HFFc6 (cell line): ENCODE results near the gene STX8. TPM values are rescaled to one million over a fixed set of nuclear protein-coding genes. Genes with fewer than 3 reads are reported as not detected.
"Not testable (repeated sequence)": the region's sequence is repeated elsewhere in the genome, so short reads cannot be mapped to it uniquely, and the experiment has no call there.

Experiments
- DNase-seq: peaks from one replicate; pipeline ENCODE4 v3.0.0-alpha.2; 2018
- H3K27ac Mint-ChIP-seq: 2 replicates; pipeline ENCODE4 v1.8.0; 2020; ENCODE audit warnings: mild to moderate bottlenecking, mixed read lengths
- H3K27me3 Mint-ChIP-seq: 2 replicates; pipeline ENCODE4 v1.8.0; 2021; ENCODE audit warnings: mild to moderate bottlenecking, moderate library complexity, mixed read lengths; ENCODE audit not compliant: insufficient read depth
- H3K36me3 Mint-ChIP-seq: 2 replicates; pipeline ENCODE4 v1.8.0; 2021; ENCODE audit warnings: low read depth, mixed read lengths
- H3K4me1 Mint-ChIP-seq: 2 replicates; pipeline ENCODE4 v1.8.0; 2020; ENCODE audit warnings: low read depth, mixed read lengths
- H3K4me3 Mint-ChIP-seq: 2 replicates; pipeline ENCODE4 v1.8.0; 2020; ENCODE audit warnings: mild to moderate bottlenecking, moderate library complexity, mixed read lengths
- H3K9me3 Mint-ChIP-seq: 2 replicates; pipeline ENCODE4 v1.8.0; 2020; ENCODE audit warnings: mild to moderate bottlenecking, mixed read lengths
- total RNA-seq, 6 experiments: library from RNA; stranded (reverse); fragmentation: NEBNext Ultra II Directional; extraction: Animal tissue kit (Norgen Biotek cat#: 25700); gene quantifications; 2 replicates in 1 of 6; 3 replicates in 5 of 6; pipeline ENCODE4 v1.2.3, GENCODE V29; 2021
- TF ChIP-seq, protein P1 (sequence below): fragments of 200-600 bp; sonication (generic); IDR thresholded peaks from 2 replicates; pipeline ENCODE4 v1.5.0; 2021; ENCODE audit warnings: antibody characterized with exemption, mild to moderate bottlenecking

Gene STX8
- total RNA-seq, 6 experiments from 2014 or later, result 48.9 to 73.8 (median 60.9) TPM

DNA sequence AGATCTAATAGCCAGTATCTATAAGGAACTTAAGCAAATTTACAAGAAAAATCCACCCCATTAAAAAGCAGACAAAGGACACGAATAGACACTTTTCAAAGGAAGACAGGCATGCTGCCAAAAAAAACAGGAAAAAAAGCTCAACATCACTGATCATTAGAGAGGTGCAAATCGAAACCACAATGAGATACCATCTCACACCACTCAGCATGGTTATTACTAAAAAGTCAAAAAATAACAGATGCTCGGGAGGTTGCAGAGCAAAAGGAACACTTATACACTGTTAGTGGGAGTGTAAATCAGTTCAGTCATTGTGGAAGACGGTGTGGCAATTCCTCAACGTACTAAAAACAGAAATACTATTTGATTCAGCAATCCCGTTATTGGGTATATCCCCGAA is 9.6 kb downstream of the STX8 start:
- no peak for DNase-seq
- Mint-ChIP-seq H3K27ac (no peak overlapping the region), H3K4me1 (peaks cover 17% of the 10 kb centered on the region), H3K4me3 (no peak overlapping the region), H3K36me3 (peaks cover 10% of the 10 kb centered on the region), H3K9me3 (no peaks in the 10 kb centered on the region), H3K27me3 (no peaks in the 10 kb centered on the region; the same call in 1 of the 2 replicates)
- TF ChIP-seq, protein P1, sequence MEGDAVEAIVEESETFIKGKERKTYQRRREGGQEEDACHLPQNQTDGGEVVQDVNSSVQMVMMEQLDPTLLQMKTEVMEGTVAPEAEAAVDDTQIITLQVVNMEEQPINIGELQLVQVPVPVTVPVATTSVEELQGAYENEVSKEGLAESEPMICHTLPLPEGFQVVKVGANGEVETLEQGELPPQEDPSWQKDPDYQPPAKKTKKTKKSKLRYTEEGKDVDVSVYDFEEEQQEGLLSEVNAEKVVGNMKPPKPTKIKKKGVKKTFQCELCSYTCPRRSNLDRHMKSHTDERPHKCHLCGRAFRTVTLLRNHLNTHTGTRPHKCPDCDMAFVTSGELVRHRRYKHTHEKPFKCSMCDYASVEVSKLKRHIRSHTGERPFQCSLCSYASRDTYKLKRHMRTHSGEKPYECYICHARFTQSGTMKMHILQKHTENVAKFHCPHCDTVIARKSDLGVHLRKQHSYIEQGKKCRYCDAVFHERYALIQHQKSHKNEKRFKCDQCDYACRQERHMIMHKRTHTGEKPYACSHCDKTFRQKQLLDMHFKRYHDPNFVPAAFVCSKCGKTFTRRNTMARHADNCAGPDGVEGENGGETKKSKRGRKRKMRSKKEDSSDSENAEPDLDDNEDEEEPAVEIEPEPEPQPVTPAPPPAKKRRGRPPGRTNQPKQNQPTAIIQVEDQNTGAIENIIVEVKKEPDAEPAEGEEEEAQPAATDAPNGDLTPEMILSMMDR, result no peak

DNA sequence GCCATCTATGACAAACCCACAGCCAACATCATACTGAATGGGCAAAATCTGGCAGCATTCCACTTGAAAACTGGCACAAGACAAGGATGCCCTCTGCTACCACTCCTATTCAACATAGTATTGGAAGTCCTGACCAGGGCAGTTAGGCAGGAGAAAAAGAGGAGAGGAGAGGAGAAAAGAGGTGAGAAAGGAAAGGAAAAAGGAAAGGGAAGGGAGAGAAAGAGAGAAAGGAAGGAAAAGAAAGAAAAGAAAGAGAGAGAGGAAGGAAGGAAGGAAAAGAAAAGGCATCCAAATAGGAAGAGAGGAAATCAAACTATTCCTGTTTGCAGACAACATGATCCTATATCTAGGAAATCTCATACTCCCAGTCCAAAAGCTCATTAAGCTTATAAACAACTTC is 11.5 kb downstream of the STX8 start:
- peaks cover 10% of the 10 kb centered on the region for H3K36me3 Mint-ChIP-seq
- no peaks in the 10 kb centered on the region for H3K9me3 Mint-ChIP-seq
- no peak overlapping the region for H3K27ac Mint-ChIP-seq
- TF ChIP-seq, protein P1, result no peak
- H3K4me3 Mint-ChIP-seq, result no peak overlapping the region
- H3K27me3 Mint-ChIP-seq, result no peaks in the 10 kb centered on the region; the same call in 1 of the 2 replicates
- peaks cover 17% of the 10 kb centered on the region for H3K4me1 Mint-ChIP-seq
- no peak for DNase-seq

DNA sequence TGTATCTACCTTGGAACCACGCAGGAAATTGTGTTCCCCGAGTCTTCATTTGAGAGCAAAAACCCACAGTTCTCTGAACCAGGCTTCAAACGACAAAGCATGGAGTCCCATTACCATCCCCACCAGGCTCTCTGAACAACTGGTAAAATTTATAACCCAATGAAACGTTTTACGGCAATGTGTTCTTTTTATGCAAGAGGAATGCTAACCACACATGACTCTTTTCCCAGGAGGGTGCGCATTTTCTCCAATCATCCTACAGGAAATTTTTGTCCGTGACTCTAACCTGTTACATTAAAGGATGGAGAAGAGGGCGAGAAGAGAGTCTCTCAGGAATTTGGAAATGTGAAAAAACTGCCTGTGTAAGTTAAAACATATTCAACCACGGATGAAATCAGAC is 17.8 kb downstream of the STX8 start:
- Mint-ChIP-seq H3K9me3 (no peaks in the 10 kb centered on the region), H3K27me3 (no peaks in the 10 kb centered on the region), H3K4me3 (no peak overlapping the region), H3K4me1 (no peaks in the 10 kb centered on the region), H3K27ac (no peak overlapping the region), H3K36me3 (no peaks in the 10 kb centered on the region)
- DNase-seq, result no peak
- TF ChIP-seq, protein P1, result no peak

DNA sequence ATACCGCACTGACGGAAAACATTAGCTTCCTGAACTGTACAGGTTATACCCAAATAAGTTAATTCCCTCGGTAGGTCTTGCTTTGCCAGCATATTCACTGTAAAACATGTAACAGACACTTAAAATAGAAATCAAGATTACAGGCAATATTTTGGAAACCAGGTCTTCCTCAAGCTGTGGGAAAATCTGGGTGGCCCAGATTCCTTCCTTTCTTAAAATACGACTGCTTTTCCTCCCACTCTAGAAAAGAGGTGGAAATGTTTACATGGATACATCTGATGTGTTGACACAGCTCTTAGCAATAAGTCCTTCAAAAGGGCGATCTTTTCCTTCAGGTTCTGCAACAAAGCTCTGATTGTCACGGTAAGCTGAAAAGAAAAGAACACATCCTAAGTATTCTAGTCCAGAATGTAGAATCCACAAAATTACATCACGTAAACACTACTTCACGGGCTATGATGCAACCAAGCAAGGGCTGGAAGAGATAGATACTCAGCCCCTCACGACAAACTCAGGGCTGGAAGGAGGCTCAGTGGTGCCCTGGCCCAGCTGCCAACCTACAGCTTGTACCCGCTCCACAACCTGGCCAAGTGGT is 18.4 kb downstream of the STX8 start:
- no peak overlapping the region for H3K27ac Mint-ChIP-seq
- no peaks in the 10 kb centered on the region for H3K9me3 Mint-ChIP-seq
- no peak for DNase-seq
- no peaks in the 10 kb centered on the region for H3K27me3 Mint-ChIP-seq
- TF ChIP-seq, protein P1, result no peak
- H3K36me3 Mint-ChIP-seq, result no peaks in the 10 kb centered on the region
- no peaks in the 10 kb centered on the region for H3K4me1 Mint-ChIP-seq
- no peak overlapping the region for H3K4me3 Mint-ChIP-seq

DNA sequence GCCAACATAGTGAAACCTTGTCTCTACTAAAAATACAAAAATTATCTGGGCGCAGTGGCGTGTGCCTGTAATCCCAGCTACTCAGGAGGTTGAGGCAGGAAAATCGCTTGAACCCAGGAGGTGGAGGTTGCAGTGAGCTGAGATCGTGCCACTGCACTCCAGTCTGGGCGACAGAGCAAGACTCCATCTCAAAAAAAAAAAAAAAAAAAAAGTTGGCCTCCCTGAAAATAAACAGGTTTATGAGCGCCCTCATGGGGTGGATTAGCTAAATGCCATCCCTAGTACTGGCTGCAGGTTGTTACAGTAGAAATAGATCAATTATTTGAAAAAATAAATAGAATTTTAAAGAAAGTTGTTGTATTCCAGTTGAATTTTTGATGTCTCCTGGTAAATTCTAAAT is 20.9 kb downstream of the STX8 start:
- H3K36me3 Mint-ChIP-seq, H3K27ac Mint-ChIP-seq, H3K4me3 Mint-ChIP-seq: not testable (repeated sequence)

More for the DNA sequence above, 20.9 kb downstream of the STX8 start:
- not testable (repeated sequence) for H3K9me3 Mint-ChIP-seq, H3K4me1 Mint-ChIP-seq, H3K27me3 Mint-ChIP-seq
- peak; percentile 42 for DNase-seq
- TF ChIP-seq, protein P1, result peak; percentile 72
